Suppressor macrophage (primary cell): ENCODE measurements around the gene FBXO8.
A peak's percentile ranks its signal among the peaks of the same experiment; 100 is the strongest.
"Not testable (repeated sequence)": the region's sequence is repeated elsewhere in the genome, so short reads cannot be mapped to it uniquely, and the experiment has no call there.

Experiments
- DNase-seq, 4 experiments: peaks; one replicate each; pipeline ENCODE4 v3.0.0-alpha.2; 2020 to 2022
- total RNA-seq, 17 experiments: gene quantifications; one replicate each; lab custom pipeline; 2026; ENCODE audit warnings: mixed read lengths in 6 of 17, inconsistent platforms in 3 of 17; lab: John Stamatoyannopoulos, UW

The FBXO8 gene, protein sequence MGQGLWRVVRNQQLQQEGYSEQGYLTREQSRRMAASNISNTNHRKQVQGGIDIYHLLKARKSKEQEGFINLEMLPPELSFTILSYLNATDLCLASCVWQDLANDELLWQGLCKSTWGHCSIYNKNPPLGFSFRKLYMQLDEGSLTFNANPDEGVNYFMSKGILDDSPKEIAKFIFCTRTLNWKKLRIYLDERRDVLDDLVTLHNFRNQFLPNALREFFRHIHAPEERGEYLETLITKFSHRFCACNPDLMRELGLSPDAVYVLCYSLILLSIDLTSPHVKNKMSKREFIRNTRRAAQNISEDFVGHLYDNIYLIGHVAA
- 14.6 to 29.9 (median 19.0) reads per million in 17 experiments for total RNA-seq

DNA sequence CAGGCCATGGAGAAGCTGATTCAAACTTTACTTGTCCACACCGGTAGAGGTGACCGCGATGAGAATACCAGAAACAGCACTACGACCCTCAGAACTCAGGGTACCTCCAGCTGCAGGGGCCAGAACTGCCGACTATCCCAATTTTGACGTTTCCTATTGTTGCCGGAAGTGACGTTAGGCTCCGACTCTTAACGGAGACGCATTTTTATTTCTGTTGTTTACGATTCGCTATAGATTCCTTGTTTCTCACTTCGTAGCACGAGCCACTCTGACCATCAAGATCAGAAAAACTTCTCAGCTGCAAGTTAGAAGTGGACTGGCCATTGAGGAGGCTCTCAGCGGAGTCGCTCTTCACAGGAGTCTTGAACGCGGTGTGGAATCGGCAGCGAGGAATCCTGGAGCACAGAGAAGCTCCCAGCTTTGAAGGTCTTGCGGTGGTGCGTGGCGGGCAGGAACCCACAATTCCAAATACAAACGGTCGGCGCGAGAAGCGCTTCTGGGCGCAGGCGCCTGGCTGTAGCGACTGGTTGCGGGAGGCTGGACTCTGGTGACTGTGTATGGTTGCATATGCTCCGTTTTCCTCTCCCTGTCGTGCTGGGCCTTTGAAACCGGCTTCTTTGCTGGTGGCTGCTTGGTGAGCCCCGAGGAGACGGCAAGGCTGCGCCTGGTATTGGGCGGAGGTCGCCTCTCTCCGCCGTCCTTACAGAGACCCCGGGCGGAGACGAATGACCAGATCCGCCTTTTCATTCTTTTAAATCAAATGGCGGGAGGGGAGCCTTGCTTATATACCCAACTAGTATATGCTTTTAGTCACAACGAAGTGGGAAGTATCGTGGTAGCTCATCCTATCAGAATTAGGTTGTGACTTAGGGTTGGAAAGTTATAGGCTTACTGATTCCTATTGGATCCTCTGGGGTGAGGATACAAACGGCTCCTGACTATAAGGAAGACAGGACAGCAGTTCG lies at the start of gene FBXO8, which contains the start of gene CEP44:
FBXO8 (minus strand) TSS at position 161 of the 965 bp plus-strand sequence. CDS start 20,575 bp downstream, outside the sequence.
CEP44 (plus strand) TSS at position 405 of the 965 bp plus-strand sequence. CDS start 15,211 bp downstream, outside the sequence.
- DNase-seq: peak; percentile 76 to 87 (median 84)

DNA sequence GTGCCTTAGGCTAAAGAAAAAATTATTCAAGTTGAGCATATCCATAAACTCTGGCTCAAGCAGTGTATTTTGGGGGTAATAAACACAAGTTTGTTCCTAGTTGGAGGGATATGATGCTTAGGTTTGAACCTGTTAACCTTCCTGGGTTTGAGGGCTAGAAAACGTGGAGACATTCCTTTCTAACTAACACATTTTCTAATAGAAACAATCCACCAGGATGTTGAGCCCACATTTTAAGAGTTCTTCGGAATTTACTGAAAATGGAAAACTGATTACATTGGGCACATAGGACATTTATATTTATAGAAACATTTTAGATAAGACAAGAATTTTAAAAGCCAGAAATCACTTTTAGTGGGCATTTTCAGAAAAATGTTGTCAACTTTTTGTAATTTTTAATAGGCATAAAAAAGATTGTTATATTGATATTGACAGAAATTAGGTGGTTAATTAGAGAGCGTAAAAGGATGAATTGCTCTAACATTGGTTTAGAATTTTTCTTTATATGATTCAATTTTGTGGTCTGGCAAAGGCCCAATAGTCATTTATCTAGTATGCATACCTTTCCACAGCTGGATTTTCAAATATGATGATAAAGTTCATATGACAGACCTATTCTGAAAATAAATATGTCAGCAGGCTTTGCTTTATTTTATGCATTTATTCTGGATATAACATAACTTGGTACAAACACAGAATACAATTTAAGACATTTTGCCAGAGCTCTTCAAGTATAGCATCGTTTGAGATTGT lies 49.5 kb upstream of the FBXO8 start:
- DNase-seq: no peak

DNA sequence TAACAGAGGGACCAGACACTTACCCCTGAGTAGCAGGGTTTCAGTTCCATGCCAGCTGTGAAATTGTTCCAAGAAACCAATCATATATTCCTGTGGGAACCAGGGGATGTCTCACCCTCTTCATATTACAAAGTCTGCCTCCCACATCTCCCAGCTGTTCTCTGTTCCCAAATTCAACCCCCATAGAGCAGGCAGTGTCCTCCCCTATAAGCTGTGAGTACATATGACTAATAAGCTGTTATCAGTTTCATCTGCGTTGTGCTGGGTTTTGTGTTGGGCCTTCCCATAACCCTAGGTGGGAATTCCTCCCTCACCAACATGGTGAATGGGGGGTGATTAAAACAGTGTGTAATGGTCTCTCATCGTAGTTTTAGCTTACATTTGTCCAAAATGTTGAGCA lies 41.3 kb upstream of the FBXO8 start:
- no peak for DNase-seq

DNA sequence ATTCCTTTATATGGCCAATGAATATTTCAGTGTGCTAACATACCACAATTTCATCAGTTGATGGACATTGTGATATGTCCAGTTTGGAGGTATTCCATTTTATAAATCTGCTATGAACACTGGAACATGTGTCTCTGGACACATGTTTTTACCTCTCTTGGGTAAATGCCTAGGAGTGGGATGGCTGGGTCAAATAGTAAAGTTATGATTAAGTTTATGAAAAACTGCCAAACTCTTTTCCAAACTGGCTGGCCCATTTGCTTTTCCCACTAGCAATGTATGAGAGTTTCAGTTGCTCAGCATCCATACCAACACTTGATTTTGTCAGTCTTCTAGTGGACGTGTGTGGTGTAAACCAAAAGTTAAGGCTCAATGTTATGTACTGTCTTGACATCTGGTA lies 40.8 kb upstream of the FBXO8 start:
- DNase-seq: no peak

DNA sequence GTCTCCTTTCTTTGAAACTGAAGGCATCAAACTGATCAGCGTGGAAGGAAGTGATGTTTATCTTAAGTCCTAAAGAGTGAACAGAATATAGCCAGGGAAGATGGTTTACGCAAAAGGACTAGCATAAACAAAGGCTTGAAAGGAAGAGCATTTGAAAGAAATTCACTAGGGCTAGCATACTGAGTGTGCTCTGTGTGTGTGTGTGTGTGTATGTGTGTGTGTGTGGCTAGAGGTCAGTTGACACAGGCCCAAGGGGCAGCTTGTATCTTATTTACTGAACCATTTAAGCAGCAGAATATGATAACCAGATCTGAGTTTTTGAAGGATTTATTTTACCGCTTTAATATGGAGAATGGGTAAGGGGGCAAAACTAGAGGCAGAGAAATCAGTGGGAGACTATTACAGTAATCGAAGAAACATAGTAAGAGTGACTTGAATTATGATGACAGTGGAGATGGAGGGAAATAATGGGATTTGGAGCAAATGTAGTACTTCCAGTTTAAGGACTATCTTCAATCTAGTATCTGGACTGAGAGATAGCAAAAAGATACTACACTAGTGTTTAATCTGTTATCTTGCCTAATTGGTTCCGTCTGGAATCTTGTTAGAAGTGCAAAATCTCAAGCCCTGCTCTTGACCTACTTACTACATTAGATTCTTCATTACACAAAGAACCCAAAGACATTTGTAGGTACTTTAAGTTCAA lies 37.2 kb upstream of the FBXO8 start:
- no peak for DNase-seq

DNA sequence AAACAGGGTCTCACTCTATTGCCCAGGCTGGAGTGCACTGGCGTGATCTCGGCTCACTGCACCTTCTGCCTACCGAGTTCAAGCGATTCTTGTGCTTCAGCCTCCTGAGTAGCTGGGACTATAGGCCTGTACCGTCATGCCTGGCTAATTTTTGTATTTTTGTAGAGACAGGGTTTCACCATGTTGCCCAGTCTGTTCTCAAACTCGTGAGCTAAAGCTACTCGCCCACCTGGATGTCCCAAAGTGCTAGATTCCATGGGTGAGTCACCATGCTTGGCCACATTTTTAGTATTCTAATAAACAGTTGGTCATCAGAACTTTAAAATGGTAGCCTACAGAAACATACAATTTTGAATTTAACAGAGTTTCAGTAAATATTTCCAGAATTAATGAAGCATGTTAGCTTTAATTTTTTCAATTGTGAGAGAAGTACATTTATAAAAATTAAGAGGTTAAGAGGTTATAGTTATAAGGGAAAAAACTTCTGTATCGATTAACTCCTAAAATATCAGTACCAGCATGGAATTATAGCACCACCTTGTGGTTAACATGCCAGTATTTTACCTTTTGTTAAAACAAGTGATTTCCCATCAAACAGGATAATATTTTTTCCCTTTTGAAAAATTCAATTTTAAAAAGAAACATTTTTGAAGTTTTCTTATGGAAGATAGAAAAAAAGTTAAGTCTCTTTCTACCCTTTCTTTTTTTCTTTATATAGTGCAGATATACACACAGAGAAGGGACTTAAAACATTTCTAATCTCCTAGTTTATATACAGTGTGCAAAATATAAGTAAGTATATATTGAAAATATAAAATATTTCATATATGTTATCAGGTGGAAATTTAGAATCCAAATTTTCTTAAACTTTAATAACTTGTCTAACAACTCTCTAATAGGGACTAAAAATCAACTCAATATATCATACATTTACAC lies 35.6 kb upstream of the FBXO8 start:
- peak in 3 of 4 experiments; percentile 15 to 50 (median 38) for DNase-seq

DNA sequence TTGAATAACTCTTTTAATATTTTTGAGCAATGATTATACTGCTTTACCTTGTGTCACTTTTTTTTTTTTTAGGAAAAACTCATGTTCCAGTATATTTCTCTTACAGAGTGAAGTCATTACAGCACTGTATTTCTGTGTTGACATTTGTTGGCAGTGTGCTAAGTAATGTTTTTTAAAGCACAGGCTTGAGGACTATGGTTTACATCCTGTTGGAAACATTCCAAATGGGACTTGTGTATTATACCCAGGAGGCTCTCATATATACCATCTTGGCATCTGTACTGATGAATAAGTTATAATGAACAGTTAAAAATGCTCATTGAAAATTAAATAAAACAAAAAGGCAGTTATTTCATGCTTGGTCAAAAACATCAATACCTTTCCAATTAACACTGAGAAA lies 34.1 kb upstream of the FBXO8 start:
- no peak for DNase-seq

DNA sequence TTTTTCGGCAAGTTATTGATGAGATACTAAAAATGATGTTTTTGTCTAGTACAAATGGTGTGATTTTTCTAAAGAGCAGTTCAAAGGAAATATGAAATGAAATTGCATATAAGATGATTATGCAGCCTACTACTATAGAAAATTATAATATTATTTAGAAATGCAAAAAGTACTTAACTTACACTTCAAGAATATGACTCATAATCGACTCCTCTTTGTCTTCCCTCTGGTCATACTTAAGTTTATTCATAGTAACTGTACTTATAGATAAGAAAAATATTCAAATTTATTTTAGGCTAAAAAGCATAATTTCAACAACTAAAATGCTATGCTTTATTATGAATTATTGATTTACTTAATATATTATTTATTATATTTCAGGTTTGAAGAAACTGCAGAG lies 33.5 kb upstream of the FBXO8 start:
- DNase-seq: no peak

DNA sequence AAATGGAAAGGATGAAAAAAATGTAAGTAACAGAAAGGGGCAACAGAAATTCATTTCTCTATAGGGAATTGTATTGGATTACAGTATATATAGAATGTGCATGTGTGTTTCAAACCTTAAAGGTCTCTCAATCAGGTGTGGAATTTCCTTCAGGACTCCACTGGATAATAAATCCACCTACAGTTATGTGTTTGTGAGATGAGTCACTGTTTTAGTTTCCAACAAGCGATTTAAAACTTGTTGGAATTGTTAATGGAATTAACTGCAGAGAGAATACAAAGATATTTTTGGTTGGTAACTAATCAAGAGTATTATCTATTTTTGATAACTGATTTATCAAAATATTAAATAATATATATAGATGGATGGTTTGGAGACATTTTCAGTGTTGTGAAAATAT lies 33.1 kb upstream of the FBXO8 start:
- no peak for DNase-seq

DNA sequence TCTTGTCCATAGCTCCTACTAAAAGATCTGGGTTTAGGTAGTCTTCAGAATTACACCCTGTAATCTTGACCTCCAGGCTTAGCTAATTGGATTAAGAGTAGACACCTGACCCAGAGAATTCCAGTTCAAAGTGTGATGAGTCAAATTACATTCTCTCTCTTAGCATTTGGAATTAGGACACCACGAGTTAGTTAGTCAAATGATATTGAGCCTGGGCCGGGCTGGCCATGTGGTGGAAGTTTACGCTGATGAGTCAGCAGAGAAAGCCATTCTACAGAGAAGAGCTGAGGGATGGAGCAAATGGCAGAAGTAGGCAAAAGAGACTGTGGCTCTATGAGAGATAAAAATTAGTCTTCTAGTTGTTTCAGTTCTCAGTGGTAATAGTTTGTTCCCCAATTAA lies 31.3 kb upstream of the FBXO8 start:
- peak in 1 of 4 experiments; percentile 3 for DNase-seq

DNA sequence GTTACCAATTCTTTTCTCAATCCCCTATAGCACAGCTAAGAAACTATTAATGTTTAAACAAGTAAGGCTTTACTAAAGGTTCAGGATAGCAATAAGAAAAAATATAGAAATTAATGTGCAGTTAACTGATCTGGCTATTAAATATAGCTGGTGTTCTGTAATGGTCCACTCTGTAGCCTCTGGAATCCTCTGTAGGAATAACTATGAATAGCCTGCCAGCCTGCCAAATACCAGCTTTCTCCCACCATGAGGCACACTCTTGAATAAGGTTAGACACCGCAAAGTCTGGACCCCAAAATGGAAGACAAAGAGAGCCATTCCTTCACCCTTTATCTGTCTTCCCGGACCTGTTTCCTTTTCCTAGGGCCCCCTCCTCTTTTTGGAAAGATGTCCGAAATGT lies 30.8 kb upstream of the FBXO8 start:
- DNase-seq: no peak

DNA sequence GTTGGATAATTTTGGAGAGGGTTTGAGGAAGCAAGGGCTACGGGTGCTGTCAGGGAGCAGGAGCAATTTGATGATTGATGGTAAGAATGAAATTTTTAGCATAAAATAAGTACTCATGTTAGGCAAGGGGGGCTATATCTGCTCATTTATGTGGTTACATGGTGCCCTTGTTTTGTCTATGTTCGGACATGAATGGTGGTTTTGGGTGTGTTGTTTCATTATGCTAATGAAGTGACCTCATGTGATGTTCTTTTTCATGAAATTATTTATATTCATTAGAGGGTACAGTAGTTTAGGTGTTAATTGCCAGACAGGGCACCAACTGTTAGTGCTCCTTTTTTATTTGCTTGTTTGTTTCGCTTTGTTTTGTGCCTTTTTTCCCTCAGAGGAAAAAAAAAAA lies 29.5 kb upstream of the FBXO8 start:
- DNase-seq: no peak

DNA sequence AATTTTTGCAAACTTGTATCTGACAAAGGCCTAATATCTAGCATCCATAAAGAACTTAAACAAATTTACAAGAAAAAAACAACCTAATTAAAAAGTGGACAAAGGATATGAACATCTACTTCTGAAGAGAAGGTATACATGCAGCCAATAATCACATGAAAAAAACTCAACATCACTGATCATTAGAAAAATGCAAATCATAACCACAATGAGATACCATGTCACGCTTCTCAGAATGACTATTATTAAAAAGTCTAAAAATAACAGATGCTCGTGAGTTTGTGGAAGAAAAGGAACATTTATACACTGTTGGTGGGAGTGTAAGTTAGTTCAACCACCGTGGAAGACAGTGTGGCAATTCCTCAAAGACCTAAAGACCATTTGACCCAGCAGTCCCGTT lies 24.2 kb upstream of the FBXO8 start:
- DNase-seq: no peak

DNA sequence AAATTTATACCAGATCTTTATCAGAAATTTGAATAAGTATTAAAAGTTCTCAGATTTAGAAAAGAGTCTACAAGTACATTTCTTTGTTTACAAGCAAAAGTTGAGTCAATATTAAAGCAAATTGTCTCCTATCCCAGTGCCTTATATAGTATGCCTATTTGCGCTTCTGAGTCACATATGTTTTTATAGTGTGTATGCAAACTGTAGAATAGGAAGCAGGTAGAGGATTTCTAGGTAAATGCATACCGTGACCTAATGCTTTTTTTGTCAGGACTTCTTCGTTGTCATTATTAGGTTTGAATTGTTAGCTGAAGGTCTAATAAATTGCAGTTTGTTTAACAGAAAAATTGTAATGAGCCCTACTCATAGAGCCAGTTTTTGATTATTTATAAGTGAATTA lies 22.5 kb upstream of the FBXO8 start:
- DNase-seq: no peak

DNA sequence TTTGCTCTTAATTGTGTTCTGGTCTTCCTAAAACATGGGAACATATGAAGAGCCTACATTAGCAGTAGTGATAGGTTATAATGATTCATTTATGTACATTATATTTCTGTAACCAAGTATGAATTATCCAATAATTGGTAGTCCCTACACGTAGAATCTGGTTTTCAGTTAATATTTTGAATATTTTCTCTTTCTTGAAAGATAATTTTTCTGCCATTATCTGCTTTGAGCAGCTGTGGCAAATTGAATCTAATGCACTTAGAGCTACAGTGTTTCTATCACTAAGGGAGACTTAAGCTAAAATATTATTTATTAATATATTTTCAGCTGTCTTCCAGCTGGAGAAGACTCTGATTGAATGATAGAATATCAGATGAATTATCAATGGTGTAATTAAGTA lies 21.2 kb upstream of the FBXO8 start:
- no peak for DNase-seq

DNA sequence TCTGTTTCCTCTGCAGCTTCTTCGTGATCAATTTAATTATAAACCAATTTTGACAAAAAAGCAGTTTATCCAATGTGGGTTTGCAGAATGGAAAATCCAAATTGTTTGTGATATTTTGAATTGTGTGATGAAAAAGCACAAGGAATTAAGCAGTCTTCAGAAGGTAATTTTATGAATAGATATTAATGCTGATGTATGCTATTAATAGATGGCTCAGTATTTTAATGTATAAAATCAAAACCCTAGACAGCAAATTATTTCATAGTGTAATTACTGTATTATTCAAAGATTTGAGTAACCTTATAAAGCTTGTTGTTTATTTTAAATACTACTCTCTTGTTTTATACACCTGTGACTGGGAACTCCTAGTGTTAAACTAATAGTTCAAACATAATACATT lies 20.2 kb upstream of the FBXO8 start:
- no peak for DNase-seq

DNA sequence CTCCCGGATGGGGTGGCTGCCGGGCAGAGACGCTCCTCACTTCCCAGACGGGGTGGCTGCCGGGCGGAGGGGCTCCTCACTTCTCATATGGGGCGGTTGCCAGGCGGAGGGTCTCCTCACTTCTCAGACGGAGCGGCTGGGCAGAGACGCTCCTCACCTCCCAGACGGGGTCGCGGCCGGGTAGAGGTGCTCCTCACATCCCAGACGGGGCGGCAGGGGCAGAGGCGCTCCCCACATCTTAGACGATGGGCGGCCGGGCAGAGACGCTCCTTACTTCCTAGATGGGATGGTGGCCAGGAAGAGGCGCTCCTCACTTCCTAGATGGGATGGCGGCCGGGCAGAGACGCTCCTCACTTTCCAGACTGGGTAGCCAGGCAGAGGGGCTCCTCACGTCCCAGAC lies 11.7 kb upstream of the FBXO8 start:
- not testable (repeated sequence) for DNase-seq

DNA sequence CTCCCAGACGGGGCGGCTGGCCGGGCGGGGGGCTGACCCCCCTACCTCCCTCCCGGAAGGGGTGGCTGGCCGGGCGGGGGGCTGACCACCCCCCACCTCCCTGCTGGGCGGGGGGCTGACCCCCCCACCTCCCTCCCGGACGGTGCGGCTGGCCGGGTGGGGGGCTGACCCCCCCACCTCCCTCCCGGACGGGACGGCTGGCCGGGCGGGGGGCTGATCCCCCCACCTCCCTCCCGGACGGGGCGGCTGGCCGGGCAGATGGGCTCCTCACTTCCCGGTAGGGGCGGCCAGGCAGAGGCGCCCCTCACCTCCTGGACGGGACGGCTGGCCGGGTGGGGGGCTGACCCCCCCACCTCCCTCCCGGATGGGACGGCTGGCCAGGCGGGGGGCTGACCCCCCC lies 11.2 kb upstream of the FBXO8 start:
- DNase-seq: not testable (repeated sequence)

DNA sequence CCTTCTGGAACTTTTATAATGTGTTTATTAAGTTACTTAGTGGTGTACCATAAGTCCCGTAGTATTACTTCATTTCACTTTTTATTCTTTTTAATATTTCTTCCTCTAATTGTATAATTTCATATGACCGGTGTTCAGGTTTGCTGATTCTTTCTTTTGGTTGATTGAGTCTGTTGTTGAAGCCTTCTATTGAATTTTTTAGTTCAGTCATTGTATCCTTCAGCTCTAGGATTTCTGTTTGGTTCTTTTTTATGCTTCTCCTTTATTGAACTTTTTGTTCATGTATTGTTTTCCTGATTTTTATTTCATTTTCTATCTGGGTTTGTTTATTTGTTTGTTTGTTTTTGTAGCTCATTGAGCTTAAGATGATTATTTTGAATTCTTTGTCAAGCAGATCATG lies 9.0 kb upstream of the FBXO8 start:
- DNase-seq: no peak

DNA sequence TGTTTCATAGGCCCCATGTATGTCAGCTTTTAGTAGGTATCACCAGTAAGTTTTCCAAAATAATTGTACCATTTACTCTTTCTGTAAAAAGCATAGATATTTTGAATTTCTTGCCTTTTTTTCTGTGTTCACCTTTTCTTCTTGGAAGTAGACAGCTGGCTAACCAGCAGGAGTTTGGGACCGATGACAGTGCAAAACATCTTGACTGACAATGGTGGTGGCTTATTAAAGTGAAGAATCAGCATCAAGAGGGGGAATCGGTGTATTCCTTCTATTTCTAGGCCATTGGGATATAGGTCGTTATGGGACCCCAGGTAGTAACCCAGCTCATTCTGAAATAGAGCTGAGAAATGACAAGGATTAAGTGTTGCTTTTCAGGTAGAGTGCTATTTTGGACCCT lies 3.4 kb upstream of the FBXO8 start:
- DNase-seq: no peak

DNA sequence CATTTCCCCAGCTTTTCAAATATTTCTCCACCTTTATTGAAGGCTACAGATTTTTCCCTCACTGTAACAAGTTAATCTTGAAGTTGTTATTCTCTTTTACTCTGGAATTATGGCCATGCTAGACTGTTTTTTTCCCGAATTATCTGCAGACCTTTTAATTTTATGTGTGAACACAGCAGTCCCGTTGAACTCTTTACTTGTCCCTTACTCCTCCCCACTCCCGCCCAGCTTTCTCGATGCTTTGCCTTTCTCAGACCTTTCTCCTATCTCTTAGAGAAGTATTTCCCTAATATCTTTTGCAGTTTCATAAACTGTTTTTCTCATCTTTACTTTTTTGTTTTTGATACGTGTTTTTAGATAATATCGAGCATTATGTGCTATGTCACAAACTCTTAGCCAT lies 1.0 kb upstream of the FBXO8 start:
- peak in 3 of 4 experiments; percentile 4 to 14 (median 7) for DNase-seq
